UCSD-AML1 (cell line): ENCODE results near the gene CFAP74.
A peak's percentile ranks its signal among the peaks of the same experiment; 100 is the strongest.

Experiments used
- DNase-seq: peaks from one replicate; lab custom pipeline; 2025; ENCODE audit not compliant: unreplicated experiment; lab: John Stamatoyannopoulos, UW

The CFAP74 gene, protein sequence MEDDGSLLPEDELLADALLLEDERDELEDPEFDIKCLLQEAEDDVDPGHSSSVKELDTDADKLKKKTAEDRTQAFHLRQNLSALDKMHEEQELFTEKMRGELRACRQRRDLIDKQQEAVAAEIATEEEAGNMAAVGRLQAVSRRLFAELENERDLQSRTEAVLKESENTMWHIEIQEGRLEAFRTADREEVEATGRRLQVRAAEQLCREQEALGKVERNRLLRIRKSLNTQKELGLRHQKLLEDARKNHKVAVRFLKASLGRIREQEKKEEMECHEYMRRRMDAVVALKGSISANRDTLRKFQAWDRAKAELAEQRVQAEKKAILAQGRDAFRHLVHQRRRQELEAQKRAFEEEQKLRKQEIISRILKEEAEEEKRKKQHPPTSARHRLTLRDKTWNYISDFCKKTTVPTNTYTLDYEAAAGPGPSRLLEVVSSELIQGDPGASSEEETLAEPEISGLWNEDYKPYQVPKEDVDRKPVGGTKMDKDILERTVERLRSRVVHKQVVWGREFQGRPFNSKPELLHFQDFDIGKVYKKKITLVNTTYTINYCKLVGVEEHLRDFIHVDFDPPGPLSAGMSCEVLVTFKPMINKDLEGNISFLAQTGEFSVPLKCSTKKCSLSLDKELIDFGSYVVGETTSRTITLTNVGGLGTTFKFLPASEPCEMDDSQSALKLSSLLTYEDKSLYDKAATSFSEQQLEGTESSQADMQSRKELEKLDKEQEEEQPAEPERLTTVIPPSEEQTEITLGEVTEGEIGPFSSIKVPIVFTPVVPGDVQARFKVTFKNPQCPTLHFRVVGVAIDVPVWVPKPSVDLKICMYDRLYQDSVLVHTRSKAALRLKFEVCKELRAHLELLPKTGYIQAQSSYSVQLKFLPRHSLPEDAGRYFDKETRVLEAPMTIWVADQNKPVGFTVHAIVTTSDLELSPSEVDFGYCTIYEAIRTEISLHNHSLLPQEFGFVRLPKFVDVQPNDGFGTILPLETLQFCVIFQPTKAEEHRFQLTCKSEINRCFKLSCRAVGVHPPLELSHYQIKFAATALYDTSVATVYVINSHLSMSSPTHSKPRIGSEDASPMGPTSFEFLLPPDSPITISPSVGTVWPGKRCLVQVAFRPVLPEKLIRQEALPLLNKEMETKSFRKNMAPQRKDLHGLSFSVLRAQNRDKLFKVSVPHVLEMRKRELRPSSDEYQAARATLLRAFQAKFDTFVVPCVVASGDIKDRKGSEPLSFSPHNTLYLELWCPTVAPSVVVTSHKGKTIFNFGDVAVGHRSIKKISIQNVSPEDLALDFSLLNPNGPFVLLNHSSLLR (N-terminal part only)

DNA sequence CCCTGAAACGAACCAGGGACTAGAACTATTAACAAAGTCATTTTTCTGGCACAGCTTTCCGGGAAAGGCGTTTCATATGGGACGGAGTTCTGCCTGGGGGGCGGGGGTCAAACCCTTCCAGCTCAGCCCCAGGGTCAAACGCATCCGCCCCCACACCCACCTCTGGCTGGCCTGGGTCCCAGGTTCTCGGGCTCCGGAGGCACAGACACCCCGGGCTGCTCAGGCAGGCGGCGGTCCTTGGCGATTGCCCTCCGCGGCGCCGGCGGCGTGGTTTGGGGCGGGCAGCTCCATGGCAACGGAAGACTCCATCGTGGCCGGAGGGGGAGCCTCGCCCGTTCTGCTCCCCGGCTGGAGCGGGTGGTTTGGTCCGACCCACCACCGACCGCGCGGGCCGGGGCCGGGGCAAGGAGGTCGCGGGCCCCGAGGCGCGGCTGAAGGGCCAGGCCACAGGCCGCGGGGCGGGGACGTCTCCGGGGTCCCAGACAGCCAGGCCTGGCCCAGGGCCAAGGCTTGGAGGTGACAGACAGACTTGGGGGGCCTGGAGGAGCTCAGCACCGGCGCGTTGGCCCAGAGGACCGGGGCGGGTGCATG is at the start of gene CFAP74:
TSS of gene CFAP74 (minus strand) at position 246 of the 591 bp plus-strand sequence. CDS start 12,830 bp downstream, outside the sequence.
- no peak for DNase-seq

DNA sequence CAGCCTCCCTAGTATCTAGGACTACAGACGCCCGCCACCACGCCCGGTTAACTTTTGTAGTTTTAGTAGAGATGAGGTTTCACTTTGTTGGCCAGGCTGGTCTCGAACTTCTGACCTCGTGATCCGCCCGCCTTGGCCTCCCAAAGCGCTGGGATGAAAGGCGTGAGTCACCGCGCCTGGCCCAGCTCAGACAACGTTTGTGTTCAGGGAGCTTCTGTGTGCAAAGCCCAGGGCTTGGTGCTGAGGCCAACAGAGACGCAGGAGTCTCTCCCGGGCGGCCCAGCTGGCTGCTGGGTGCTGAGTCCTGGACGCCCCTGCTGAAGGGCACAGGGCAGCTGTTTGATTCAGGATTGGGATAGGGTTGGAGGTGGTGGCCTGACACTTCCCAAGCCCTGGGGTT is 49.6 kb upstream of the CFAP74 start:
- no peak for DNase-seq

DNA sequence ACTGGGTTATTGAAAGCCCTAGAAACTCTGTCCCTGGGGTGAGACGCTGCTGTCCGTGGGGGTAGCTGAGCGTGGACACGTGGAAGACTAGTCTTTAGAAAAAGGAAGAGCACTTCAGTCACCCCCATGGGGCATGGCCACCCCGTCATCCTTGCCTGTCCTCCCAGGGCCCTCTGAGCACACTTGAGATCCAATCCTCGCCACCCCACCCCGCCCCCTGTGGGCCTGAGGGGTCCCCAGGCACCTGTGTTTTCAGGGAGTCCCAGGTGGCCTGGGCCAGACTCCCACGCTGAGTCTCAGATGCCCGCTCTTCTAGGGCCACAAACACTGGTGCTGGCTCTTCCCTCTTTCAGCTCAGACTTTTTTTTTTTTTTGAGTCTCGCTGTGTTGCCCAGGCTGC is 49.2 kb upstream of the CFAP74 start:
- DNase-seq: no peak

DNA sequence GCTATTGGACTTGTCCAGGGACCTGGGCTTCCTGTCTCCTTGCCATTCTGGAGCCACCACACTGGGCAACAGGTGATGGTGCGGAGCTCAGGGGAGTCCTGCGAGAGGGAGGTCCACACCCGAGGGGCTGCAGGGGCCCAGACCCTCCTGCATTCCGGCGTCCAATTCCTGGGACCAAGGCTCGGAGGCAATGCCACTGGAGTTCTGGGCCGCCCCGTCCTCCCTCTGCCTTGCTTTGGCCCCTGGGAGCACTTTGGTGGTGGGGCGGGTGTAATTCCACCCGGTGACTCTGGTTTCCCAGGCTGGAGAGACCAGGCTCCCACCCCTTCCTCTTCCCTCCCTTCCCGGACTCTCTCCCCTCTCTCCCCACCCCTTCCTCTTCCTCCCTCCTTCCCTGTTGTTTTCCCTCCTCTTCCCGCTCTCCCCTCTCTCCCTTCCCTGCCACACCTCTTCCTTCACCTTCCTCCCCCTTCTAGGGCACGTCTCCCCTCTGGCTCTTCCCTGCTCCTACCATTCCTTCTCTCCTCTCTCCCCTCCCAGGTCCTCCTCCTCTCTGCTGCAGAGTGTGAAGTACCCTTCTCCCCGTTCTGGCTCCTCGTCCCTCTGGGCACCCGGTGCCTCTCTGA is 48.6 kb upstream of the CFAP74 start:
- no peak for DNase-seq

DNA sequence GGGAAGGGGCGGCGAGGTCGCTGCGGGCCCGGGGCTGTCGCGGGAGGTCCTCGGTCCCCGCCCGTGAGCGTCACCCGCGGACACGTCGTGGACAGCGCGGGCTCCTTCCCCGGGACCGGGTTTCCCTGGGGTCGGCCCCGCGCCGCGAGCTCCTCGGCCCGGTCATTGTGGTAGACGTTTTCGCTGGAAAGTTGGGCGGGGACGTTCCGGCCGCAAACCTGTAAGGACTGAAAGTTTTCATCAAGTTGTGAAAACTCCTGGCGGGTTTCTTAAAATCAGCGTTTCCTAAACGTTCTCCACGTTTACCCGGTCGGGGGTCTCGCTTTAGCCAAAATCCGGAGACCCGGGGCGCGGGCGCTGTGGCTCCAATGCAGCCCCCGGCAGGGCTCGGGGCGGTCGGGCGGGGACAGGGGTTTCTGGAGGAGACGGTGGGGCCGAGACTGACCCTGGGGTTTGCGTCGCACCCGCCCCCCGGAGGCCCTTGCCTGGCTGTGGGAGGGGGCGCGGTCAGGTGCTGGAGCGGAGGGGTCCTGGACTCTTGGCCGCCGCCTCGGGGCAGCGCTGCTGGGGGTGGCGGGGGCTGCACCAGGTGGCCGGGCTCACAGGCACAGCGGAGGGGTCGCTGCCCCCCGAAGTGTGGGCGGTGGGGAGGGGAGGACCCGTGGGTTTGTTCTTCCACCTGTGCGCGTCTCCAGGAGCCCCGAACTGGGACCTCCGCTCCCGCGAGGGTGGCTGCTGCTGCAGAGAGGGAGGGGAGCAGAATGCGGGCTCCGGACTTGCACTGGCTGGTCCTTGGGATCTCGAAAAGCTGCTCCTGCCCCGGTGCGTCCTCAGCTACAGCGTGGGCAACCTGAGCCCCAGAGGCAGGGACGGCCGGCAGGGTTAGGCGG is 47.5 kb upstream of the CFAP74 start:
- DNase-seq: no peak

DNA sequence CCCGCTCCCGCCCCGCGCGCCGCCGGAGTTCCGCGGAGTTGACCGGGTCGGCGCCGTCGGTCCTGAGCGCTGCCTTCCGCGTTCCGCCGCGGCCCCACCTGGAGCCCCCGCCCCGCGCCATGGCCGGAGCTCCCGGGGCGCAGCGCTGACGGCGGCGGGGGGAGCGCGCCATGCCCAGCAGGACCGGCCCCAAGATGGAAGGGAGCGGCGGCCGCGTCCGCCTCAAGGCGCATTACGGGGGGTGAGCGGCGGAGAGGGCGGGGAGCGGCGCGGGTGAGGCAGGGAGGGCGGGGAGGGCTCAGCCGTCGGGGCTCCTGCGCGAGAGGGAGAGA is 46.8 kb upstream of the CFAP74 start:
- DNase-seq: no peak

DNA sequence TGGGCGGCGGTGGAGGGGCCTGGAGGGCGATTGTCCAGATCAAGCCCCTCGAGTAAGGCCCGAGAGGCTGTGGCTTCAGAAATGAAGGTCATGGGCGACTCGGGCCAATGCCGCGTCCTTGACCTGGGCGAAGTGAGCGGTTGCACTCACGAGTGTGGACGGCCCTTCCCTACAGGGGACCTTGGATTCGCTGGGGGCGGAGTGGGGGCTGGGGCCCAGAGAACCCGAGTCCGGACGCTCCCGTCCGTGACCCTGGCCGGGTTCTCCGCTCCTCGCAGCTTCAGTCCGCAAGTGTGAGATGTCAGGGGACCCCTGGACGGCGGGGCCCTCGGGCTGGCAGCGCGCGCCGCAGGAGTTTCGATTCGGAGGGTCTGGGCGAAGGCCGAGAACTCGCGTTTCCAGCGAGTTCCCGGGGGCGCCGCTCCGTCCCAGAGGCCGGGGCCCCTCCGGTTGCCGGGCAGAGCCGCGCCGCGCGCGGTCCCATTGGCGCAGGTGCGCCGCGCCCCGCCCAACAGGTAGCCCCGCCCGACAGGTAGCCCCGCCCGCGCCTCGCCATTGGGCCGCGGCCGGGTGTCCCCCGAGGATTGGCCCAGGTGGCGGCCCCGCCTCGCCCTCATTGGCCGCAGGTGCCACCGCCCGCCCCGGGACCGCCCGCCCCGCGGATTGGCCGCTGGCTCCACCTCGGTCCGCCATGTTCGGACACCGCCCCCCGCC is 46.3 kb upstream of the CFAP74 start, which contains the start of gene PRKCZ:
TSS of gene PRKCZ (plus strand) at position 694 of the 714 bp plus-strand sequence. CDS start 220 bp downstream, outside the sequence.
- DNase-seq: peak; percentile 94

DNA sequence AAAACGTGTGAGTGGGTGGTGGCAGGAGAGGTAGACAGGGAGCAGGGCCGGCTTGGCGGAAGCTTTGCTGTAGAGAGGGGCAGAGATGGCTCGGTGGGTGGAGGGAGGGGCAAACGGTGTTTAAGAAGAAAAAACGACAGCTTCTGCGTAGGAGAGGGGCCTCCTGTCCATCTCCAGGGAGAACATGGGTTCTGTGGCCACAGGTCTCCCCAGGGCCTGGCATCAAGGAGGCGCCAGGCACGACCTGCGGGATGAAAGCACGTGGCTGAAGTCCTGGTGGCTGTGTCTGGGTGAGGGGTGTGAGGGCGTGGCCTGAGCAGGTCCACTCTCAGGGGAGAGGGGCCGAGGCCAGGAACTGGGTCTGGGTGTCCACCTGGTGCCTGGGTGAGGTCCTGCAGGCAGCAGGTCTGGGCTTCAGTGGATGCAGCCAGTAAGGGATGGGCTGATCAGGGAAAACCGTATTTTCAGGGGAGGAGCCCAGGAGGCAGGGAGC is 45.7 kb upstream of the CFAP74 start:
- DNase-seq: peak; percentile 44

DNA sequence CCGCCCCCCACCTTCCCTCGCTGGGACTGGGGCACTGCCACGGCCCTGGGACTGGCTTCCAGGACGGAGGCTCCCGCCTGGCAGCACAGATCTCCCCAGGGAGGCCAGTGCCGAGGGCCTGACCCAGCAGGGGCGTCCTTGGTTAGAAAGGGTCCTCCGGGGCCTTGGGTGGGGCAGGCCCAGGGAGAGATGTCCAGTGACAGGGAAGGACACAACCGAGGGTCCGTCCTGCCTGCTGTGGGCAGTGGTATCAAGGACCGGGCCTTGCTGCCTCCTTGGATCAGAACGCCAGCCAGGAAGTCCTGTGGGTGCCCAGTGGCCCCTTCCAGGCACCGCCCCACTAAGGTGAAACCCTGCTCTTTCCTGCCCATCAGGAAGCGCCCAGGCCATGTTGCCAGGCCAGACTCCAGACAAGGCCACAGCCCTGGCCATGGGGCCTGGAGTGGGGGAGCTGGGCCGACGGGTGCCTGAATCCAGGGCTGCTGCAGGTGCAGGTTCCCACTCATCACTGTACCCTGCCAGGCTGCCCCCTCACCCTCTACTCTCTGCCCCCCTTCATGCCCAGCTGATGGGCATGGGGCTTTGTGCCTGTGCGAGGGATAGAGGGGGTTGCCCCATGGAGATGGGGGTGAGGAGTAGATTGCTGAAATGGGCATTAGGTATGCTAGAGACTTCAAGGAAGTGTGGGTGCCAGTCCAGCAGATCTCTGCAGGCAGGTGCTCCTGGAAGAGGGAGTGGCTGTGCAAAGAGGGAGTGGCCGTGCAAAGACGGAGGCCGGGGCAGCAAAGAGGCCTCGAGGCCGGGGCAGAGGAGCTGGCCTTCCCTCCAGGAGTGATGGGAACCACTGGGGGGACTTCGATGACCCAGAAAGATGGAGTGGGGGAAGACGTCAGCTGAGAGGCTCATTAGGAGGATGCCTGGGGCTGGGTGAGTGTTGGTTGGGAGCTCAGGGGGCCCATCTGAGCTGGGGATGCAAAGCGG is 44.5 kb upstream of the CFAP74 start:
- no peak for DNase-seq

DNA sequence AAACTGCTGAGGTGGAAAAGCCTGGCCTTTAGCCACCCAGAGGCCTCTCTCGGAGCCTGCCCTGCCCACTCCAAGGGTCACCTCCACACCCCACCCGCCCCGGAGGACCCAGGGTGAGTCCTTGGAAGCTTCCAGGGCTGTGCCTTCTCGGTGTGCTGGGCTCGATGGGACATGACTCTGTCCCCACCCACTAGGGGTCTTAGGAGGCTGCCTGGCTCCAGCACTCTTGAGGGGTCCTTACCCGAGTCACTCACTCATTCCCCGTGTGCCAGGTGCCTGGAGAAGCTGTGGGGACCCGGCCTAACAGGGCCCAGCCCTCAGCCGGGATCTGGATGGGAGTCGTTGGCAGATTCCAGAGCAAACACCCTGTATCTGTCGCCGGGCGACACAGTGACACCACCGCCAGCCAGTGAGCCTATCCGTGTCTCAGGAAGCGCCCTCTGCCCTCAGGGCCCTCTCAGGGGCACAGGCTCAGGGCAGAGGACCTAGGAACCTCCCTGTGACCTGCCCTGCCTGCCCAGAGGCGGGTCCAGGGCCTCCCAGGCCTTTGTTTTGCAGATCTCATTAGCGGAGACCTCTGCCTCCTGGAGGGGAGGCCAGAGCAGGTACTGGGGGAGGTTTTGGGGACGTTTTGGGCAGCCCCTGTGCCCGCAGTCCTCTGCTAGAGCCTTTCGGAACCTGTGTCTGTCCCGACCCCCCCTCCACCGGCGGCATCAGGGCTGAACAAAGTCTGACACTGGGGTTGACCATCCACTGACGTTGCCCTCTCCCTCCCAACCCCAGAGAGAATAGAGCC is 43.6 kb upstream of the CFAP74 start:
- no peak for DNase-seq

DNA sequence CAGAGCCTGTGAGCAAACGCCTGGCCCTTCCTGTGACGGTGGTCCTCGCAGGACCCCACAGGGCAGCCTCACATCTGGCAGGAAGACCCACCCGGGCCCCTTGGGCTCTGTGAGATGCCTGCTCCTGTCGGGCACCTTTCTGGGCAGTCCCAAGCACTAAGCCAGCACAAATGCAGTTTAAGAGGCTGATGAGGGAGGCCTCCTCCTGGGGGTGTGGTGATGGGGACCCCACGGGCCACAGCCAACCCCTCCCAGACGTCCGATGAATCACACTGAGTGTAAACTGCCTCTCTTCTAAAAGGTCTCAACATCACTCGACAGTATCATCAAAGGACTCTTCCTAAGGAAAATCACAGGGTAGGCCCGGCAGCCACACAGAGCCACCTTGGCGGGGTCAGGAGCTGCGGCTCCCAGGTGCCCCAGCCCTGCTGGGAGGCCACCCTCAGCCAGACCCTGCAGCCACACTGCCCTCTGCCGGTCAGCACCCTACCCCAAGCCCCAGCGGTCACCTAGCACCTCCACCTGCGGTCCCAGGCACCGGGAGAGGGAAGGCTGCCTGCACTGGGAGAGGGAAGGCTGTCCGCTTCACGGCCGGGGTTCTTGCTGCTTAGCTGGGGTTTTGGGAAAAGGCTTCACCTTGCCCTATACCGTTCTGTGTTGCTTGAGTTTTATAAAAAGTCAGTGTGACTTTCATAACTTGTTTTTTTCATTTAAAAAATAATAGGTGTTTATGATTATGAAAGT is 42.8 kb upstream of the CFAP74 start:
- DNase-seq: peak; percentile 66

DNA sequence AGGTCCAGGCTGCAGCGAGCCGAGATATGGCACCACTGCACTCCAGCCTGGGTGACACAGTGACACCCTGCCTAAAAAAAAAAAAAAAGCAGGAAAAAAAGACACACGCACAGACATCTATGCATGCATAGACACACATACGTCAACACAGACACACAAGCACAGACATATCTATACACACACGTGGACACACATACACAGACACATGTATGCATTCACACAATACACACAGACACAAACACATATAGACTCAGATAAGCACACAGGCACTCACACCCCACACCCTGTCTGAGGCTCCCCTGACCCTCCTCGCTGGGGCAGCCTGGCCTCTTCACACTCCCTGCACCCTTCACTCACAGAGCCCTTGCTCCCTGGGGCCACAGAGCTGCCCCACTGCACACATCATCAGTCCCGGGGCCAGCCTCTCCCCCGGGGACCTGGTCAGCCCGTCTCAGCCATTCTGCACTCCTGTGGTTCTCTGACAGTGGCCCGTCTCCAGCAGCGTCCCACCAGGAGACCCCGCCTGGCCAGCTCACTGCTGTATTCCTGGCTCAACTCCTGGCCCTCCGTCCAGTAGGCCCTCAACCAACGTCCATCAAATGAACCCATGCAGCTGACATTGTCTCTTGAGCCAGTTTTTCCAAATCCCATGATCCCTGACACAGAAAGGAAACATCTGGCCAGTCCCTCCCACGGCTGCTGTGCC is 42.0 kb upstream of the CFAP74 start:
- no peak for DNase-seq

DNA sequence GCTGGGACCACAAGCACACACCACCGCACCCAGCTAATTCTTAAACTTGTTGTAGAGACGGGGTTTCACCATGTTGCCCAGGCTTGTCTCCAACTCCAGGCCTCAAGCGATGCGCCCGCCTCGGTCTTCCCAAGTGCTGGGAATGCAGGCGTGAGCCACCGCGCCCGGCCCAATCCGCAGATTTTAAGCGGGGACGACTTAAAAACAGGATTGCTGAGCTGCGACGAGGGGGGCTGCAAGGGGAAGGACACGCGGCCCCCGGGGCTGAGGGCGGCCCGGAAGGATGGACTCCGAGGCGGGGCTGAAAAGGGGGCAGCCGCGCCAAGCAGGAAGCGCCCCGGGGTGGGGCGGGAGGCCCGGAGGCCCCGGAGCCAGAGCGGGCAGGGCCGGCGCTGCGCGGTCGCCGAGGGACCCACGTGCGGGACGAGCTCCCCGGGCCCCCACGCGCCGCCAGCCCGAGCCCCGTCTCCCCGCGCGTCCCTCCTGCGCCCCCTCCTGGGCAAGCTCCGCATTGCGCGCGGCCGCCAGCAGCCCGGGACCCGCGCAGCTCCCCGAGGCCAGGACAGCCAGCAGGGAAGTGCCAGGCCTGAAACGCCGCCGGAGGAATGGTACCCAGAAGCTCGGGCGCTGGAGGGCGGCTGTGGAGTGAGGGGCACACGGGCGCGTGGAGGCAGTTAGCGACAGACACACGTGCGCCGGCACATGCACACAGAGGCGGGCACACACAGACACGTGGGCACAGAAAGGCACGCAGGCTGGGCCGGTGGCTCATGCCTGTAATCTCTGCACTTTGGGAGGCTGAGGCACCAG is 41.1 kb upstream of the CFAP74 start:
- DNase-seq: peak; percentile 81

DNA sequence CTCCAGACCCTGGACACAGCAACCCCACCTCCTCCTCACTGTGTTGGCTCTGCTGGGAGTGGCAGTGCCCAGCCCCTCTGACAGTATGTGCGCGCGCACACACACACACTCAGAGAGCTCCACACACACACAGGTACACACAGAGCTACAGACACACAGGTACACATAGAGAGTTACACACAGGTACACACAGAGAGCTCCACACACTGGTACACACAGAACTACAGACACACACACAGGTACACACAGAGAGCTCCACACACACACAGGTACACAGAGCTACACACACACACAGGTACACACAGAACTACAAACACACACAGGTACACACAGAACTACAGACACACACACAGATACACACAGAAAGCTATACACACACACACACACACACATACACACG is 40.3 kb upstream of the CFAP74 start:
- DNase-seq: no peak
